ENCODE measurements around the gene RCVRN.

- no peak for TF ChIP-seq POLR2AphosphoS5 (IDR thresholded peaks at IDR 0.05)
- TF ChIP-seq, protein P1, sequence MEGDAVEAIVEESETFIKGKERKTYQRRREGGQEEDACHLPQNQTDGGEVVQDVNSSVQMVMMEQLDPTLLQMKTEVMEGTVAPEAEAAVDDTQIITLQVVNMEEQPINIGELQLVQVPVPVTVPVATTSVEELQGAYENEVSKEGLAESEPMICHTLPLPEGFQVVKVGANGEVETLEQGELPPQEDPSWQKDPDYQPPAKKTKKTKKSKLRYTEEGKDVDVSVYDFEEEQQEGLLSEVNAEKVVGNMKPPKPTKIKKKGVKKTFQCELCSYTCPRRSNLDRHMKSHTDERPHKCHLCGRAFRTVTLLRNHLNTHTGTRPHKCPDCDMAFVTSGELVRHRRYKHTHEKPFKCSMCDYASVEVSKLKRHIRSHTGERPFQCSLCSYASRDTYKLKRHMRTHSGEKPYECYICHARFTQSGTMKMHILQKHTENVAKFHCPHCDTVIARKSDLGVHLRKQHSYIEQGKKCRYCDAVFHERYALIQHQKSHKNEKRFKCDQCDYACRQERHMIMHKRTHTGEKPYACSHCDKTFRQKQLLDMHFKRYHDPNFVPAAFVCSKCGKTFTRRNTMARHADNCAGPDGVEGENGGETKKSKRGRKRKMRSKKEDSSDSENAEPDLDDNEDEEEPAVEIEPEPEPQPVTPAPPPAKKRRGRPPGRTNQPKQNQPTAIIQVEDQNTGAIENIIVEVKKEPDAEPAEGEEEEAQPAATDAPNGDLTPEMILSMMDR (IDR thresholded peaks at IDR 0.05) = no peak
- TF ChIP-seq POLR2A (IDR thresholded peaks at IDR 0.05) = no peak
- no peak for TF ChIP-seq EP300 (IDR thresholded peaks at IDR 0.05; ENCODE audit: low read depth)
Observed at GRCh38 chr17:9872852-9873251, 32.2 kb downstream of the RCVRN start.

All from transverse colon (tissue), 4 donors.